K562 (cell line): ENCODE data around the gene TMEM237. TPM values are rescaled to one million over a fixed set of nuclear protein-coding genes. Genes with fewer than 3 reads are reported as not detected.
A peak's percentile ranks its signal among the peaks of the same experiment; 100 is the strongest.

ENCODE experiments used
- ARID3B ChIP-seq: fragments of 250-450 bp; sonication (Bioruptor Pico); IDR thresholded peaks from 2 replicates; pipeline ENCODE4 v1.4.0; 2020; ENCODE audit warnings: borderline replicate concordance
- CREM ChIP-seq: IDR thresholded peaks from 2 replicates; pipeline ENCODE4 v1.6.1; 2014; ENCODE audit warnings: antibody characterized with exemption, low read depth
- CXXC5 ChIP-seq: fragments of 250-450 bp; sonication (Bioruptor Pico); IDR thresholded peaks from 2 replicates; pipeline ENCODE4 v1.8.0; 2022; ENCODE audit warnings: inconsistent platforms, mild to moderate bottlenecking, moderate library complexity
- ESRRA ChIP-seq: fragments of 450-650 bp; IDR thresholded peaks from 2 replicates; pipeline ENCODE4 v1.6.1; 2014; ENCODE audit warnings: low read depth, mild to moderate bottlenecking, moderate library complexity, borderline replicate concordance
- FOXK1 ChIP-seq: sonication (generic); formaldehyde crosslinking; IDR thresholded peaks from 2 replicates; pipeline ENCODE4 v1.8.0; 2022; ENCODE audit warnings: missing genetic modification reagents, mild to moderate bottlenecking, borderline replicate concordance
- FOXO4 ChIP-seq: fragments of 450-650 bp; formaldehyde crosslinking; IDR thresholded peaks from 2 replicates; pipeline ENCODE4 v1.4.0; 2020; ENCODE audit warnings: mild to moderate bottlenecking, moderate library complexity
- HMBOX1 ChIP-seq: sonication (generic); IDR thresholded peaks from 2 replicates; pipeline ENCODE4 v1.6.1; 2016
- KLF16 ChIP-seq: IDR thresholded peaks from 2 replicates; pipeline ENCODE4 v1.6.1; 2016; ENCODE audit warnings: antibody characterized with exemption
- NR2F6 ChIP-seq: fragments of 450-650 bp; formaldehyde crosslinking; IDR thresholded peaks from 2 replicates; pipeline ENCODE4 v1.4.0; 2020; ENCODE audit warnings: mild to moderate bottlenecking
- PHF20 ChIP-seq: fragments of 450-650 bp; IDR thresholded peaks from 2 replicates; pipeline ENCODE4 v1.6.1; 2018; ENCODE audit not compliant: partially characterized antibody
- PML ChIP-seq: IDR thresholded peaks from 2 replicates; pipeline ENCODE4 v1.6.1; 2012; ENCODE audit warnings: low read length, inconsistent platforms
- RBFOX2 ChIP-seq: fragments of 200-400 bp; formaldehyde crosslinking; IDR thresholded peaks from 2 replicates; pipeline ENCODE4 v1.6.1; 2017; ENCODE audit warnings: low read depth, mild to moderate bottlenecking, low read length, moderate library complexity
- RCOR1 ChIP-seq, 2 experiments: IDR thresholded peaks; 2 replicates each; pipeline ENCODE4 v1.6.1; 2012; ENCODE audit warnings: low read depth in 2 of 2, low read length in 2 of 2, borderline replicate concordance in 1 of 2, improper control_type of control experiment in 1 of 2
- SIN3B ChIP-seq: fragments of 450-650 bp; IDR thresholded peaks from 2 replicates; pipeline ENCODE4 v1.6.1; 2017; ENCODE audit warnings: low read depth, mild to moderate bottlenecking, moderate library complexity
- TAF1 ChIP-seq: IDR thresholded peaks from 2 replicates; pipeline ENCODE4 v1.6.1; 2011; ENCODE audit warnings: mild to moderate bottlenecking, low read length, moderate library complexity; ENCODE audit not compliant: insufficient read depth, control insufficient read depth, severe bottlenecking; ENCODE audit errors: extremely low read depth
- YY1 ChIP-seq, 3 experiments: IDR thresholded peaks; 2 replicates each; pipeline ENCODE4 v1.6.1; 2011; ENCODE audit warnings: low read length in 2 of 3, mild to moderate bottlenecking in 2 of 3, moderate library complexity in 2 of 3, borderline replicate concordance in 1 of 3, control low read depth in 1 of 3, low read depth in 1 of 3; ENCODE audit not compliant: insufficient read depth in 3 of 3, insufficient replicate concordance in 2 of 3, control insufficient read depth in 1 of 3, insufficient read length in 1 of 3; ENCODE audit errors: extremely low read depth in 1 of 3
- ZFP1 ChIP-seq: fragments of 450-650 bp; formaldehyde crosslinking; IDR thresholded peaks from 2 replicates; pipeline ENCODE4 v1.4.0; 2020; ENCODE audit warnings: mild to moderate bottlenecking, mixed read lengths
- ZNF121 ChIP-seq: sonication (generic); formaldehyde crosslinking; conservative IDR thresholded peaks from 2 replicates; pipeline ENCODE4 v1.8.0; 2022; ENCODE audit warnings: missing genetic modification reagents
- ZNF212 ChIP-seq: fragments of 450-650 bp; formaldehyde crosslinking; IDR thresholded peaks from 2 replicates; pipeline ENCODE4 v1.4.0; 2020; ENCODE audit warnings: mild to moderate bottlenecking
- ZNF41 ChIP-seq: fragments of 250-450 bp; sonication (Bioruptor Pico); conservative IDR thresholded peaks from 2 replicates; pipeline ENCODE4 v1.4.0; 2020; ENCODE audit warnings: mild to moderate bottlenecking
- ZNF444 ChIP-seq: fragments of 250-450 bp; sonication (Bioruptor Pico); IDR thresholded peaks from 2 replicates; pipeline ENCODE4 v1.4.0; 2020; ENCODE audit warnings: mild to moderate bottlenecking, moderate library complexity
- polyA plus RNA-seq, 8 experiments: library from polyadenylated mRNA; depleted of rRNA in 4 of 8; stranded (reverse) in 5 of 8; unstranded in 3 of 8; fragments of >200 nt; fragmentation: Nextera tagmentation in 2 of 8; fragmentation: Illumina TruSeq in 1 of 8; extraction: Ambion mirVana in 2 of 8; extraction: Trizol in 1 of 8; gene quantifications; 2 replicates each; pipeline versions ENCODE4 v1.2.1 to v1.2.3, GENCODE V29; 2011 to 2014; ENCODE audit warnings: inconsistent platforms in 1 of 8, missing spikeins in 1 of 8
- total RNA-seq, 7 experiments: library from RNA; depleted of rRNA in 6 of 7; stranded (reverse); fragments of >200 nt in 6 of 7; fragmentation: Illumina TruSeq in 2 of 7; extraction: Trizol in 2 of 7; gene quantifications; 2 replicates each; pipeline versions ENCODE4 v1.2.1 to v1.2.3, GENCODE V29; 2011 to 2021; ENCODE audit warnings: low replicate concordance in 1 of 7
- TF ChIP-seq, protein P1 (sequence below): sonication (generic); formaldehyde crosslinking; IDR thresholded peaks from 2 replicates; pipeline ENCODE4 v1.8.1; 2022; ENCODE audit warnings: missing genetic modification reagents

The TMEM237 gene
- total and polyA plus RNA-seq, 9 of the 15 experiments (the other 6 are each of a cell fraction or from before 2014, with no cell fraction given), result 6.2 to 25.6 (median 17.9) TPM

DNA sequence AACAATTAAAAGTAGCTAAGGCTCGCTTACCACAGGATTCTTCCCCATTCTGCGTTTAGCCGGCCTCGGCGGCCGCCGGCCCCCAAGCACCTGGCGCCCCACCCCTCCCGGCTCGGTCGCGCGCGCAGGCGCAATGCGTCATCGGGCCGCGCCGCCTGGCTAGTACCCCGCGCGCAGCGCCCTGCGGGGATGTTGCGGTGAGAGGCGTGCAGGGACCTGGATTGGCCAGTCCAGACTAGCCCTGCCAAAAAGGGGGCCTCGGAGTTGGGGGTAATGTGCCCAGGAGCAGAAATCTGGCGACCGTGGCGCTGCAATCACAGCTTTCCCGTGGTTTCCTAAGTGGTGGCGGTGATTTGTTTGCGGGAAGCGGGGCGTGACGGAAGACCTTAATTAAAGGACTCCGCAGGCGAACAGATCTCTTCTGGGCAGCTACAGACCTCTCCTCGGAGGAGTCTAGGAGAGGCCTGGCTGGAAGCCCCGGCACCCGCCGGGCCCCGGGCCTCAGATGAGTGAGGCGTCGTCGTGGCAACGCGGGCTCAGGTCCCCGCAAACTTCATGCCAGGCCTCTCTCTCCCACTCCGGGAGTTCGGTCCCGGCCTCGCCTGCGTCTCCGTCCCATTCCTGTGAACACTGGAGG lies 606 bp downstream of the TMEM237 start (continued):
- TF ChIP-seq ZNF121 (CRISPR knock-in tag) (no peak), SIN3B (peak; percentile 86), RBFOX2 (peak; percentile 86), YY1 (IDR thresholded peaks at IDR 0.05; ENCODE audit: borderline replicate concordance in 1 of 3, control insufficient read depth in 1 of 3, extremely low read depth in 1 of 3, insufficient read depth in 3 of 3, insufficient read length in 1 of 3, insufficient replicate concordance in 2 of 3, low read depth in 1 of 3, low read length in 2 of 3) (peak in 1 of 3 experiments; percentile 8), ARID3B (CRISPR knock-in tag) (no peak), PML (peak; percentile 65; the same call in 1 of the 2 replicates), CREM (peak; percentile 98), ZNF444 (CRISPR knock-in tag) (no peak), KLF16 (no peak), CXXC5 (CRISPR knock-in tag) (peak; percentile 83), TAF1 (peak; percentile 71), PHF20 (peak; percentile 89), ESRRA (peak; percentile 47; the same call in 1 of the 2 replicates), RCOR1 (IDR thresholded peaks at IDR 0.05; ENCODE audit: borderline replicate concordance in 1 of 2, low read depth in 2 of 2, low read length in 2 of 2) (peak; percentile 62 to 63; a peak in 2 of 4 replicates), ZNF41 (no peak), HMBOX1 (no peak), ZNF212 (no peak), NR2F6 (CRISPR knock-in tag) (no peak), FOXK1 (CRISPR knock-in tag) (no peak), ZFP1 (CRISPR knock-in tag) (no peak), FOXO4 (CRISPR knock-in tag) (no peak)
- TF ChIP-seq, protein P1, sequence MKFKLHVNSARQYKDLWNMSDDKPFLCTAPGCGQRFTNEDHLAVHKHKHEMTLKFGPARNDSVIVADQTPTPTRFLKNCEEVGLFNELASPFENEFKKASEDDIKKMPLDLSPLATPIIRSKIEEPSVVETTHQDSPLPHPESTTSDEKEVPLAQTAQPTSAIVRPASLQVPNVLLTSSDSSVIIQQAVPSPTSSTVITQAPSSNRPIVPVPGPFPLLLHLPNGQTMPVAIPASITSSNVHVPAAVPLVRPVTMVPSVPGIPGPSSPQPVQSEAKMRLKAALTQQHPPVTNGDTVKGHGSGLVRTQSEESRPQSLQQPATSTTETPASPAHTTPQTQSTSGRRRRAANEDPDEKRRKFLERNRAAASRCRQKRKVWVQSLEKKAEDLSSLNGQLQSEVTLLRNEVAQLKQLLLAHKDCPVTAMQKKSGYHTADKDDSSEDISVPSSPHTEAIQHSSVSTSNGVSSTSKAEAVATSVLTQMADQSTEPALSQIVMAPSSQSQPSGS (CRISPR knock-in tag), result no peak
